ENCODE data around the gene CNN2.

GRCh38 chr19:1051791-1052190, 25.4 kb downstream of the CNN2 start:
- TF ChIP-seq PKNOX1 (IDR thresholded peaks at IDR 0.05) (no peak), FOXA1 (IDR thresholded peaks at IDR 0.05) (no peak), FOXK2 (IDR thresholded peaks at IDR 0.05) (no peak), BHLHE40 (IDR thresholded peaks at IDR 0.05; ENCODE audit: borderline replicate concordance) (no peak), SUZ12 (IDR thresholded peaks at IDR 0.05) (no peak), FOXM1 (IDR thresholded peaks at IDR 0.05; ENCODE audit: borderline replicate concordance) (no peak), HDGF (IDR thresholded peaks at IDR 0.05; ENCODE audit: borderline replicate concordance) (no peak), SP1 (IDR thresholded peaks at IDR 0.05) (no peak), TARDBP (IDR thresholded peaks at IDR 0.05) (no peak), ELF4 (IDR thresholded peaks at IDR 0.05) (no peak)
